ENCODE measurements around the gene ABCA9.
"Not testable (repeated sequence)": the region's sequence is repeated elsewhere in the genome, so short reads cannot be mapped to it uniquely, and the experiment has no call there.

DNA sequence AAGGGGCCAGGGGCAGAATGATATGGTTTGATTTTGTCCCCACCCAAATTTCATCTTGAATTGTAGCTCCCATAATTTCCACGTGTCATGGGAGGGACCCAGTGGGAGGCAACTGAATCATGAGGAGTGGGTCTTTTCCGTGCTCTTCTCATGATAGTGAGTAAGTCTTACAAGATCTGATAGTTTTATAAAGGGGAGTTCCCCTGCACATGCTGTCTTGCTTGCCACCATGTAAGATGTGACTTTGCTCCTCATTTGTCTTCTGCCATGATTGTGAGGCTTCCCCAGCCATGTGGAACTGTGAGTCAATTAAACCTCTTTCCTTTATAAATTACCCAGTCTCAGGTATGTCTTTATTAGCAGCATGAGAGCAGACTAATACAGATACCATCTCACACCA lies 101.6 kb downstream of the ABCA9 start:
- TF ChIP-seq CTCF (conservative IDR thresholded peaks at IDR 0.05; ENCODE audit: low read length); EZH2phosphoT487 (IDR thresholded peaks at IDR 0.05; ENCODE audit: borderline replicate concordance, low read depth, low read length): not testable (repeated sequence)
